ENCODE data around the gene NXPH3. TPM values are rescaled to one million over a fixed set of nuclear protein-coding genes. Genes with fewer than 3 reads are reported as not detected.

NXPH3 gene
- total RNA-seq, 1 experiment from 2014 or later = 0.24 TPM

- DNase-seq (ENCODE audit: low spot score) = no peak
Observed at GRCh38 chr17:49630113-49630900, 54.6 kb downstream of the NXPH3 start.

DNA sequence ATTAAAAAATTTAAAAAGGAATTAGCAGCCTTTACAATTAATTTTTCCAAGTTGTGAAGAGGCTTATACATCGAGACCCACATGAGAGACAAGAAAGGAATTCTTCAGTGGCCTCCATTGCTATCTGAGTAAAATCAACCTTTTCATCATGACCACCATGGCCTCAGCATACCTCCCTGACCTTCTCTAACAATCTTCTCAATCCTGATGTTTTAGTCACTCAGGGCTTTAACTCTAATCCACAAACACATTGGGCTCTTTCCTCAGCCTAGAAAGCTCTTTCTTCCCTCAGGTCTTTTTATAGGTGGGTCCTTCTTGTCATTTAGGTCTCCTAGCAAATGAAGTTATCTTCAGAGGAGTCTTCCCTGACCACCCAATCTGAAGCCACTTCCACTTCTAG, 55.8 kb downstream of the NXPH3 start:
- no peak for DNase-seq (ENCODE audit: low spot score)

Other genes with a start within 250 kb of the NXPH3 start
- gene ZNF652, start 213.6 kb upstream of the NXPH3 start, total RNA-seq (2014; rRNA removed; shearing (Covaris generic)) = 17.8 and 21.0 TPM in 2 replicates
- gene PHB1, start 161.0 kb upstream of the NXPH3 start, total RNA-seq (2014; rRNA removed; shearing (Covaris generic)) = 280 and 302 TPM in 2 replicates
- 1.8 and 2.3 TPM in 2 replicates for gene NGFR, start 80.6 kb upstream of the NXPH3 start, total RNA-seq (2014; rRNA removed; shearing (Covaris generic))
- gene SPOP, start 102.2 kb downstream of the NXPH3 start, total RNA-seq (2014; rRNA removed; shearing (Covaris generic)) = 36.3 and 43.9 TPM in 2 replicates
- gene SLC35B1, start 132.1 kb downstream of the NXPH3 start, total RNA-seq (2014; rRNA removed; shearing (Covaris generic)) = 101 and 112 TPM in 2 replicates
- gene FAM117A, start 188.3 kb downstream of the NXPH3 start, total RNA-seq (2014; rRNA removed; shearing (Covaris generic)) = 4.6 and 12.0 TPM in 2 replicates
- gene KAT7, start 212.8 kb downstream of the NXPH3 start, total RNA-seq (2014; rRNA removed; shearing (Covaris generic)) = 30.3 and 33.4 TPM in 2 replicates

Measured in A172 (cell line).